CD14-positive monocyte (primary cell): ENCODE results near the gene RFLNA. TPM values are rescaled to one million over a fixed set of nuclear protein-coding genes. Genes with fewer than 3 reads are reported as not detected.
A peak's percentile ranks its signal among the peaks of the same experiment; 100 is the strongest.

ENCODE experiments used
- DNase-seq, 3 donors: peaks; one replicate each; pipeline ENCODE4 v3.0.0-alpha.2; 2011 to 2022
- H2AFZ ChIP-seq: 2 replicates; pipeline ENCODE4 v1.6.0; 2012; ENCODE audit warnings: mild to moderate bottlenecking, low read depth, low read length, inconsistent platforms; ENCODE audit not compliant: insufficient read depth, poor library complexity, severe bottlenecking
- H3K27ac ChIP-seq, 2 donors: 1 replicate in 1 of 2; 2 replicates in 1 of 2; pipeline ENCODE4 v1.5.1; 2012 to 2013; ENCODE audit warnings: low read length in 2 of 2, control low read depth in 1 of 2, inconsistent platforms in 1 of 2, low read depth in 1 of 2, mild to moderate bottlenecking in 1 of 2
- H3K27me3 ChIP-seq, 2 donors: one replicate each; pipeline versions ENCODE4 v1.6.0 to v1.6.1; 2011 to 2013; ENCODE audit warnings: low read length in 2 of 2; ENCODE audit not compliant: control insufficient read depth in 2 of 2, insufficient read depth in 2 of 2
- H3K36me3 ChIP-seq, 2 donors: replicated peaks in 1 of 2; 1 replicate in 1 of 2; 2 replicates in 1 of 2; pipeline versions ENCODE4 v1.5.1 to v1.6.1; 2012 to 2013; ENCODE audit warnings: low read length in 2 of 2, control low read depth in 1 of 2, inconsistent platforms in 1 of 2, mild to moderate bottlenecking in 1 of 2; ENCODE audit not compliant: insufficient read depth in 2 of 2, control insufficient read depth in 1 of 2
- H3K4me1 ChIP-seq, 2 donors: 1 replicate in 1 of 2; 2 replicates in 1 of 2; pipeline versions ENCODE4 v1.5.1 to v1.6.1; 2012 to 2013; ENCODE audit warnings: low read length in 2 of 2, control low read depth in 1 of 2, inconsistent platforms in 1 of 2, mild to moderate bottlenecking in 1 of 2, moderate library complexity in 1 of 2; ENCODE audit not compliant: insufficient read depth in 2 of 2, control insufficient read depth in 1 of 2
- H3K4me2 ChIP-seq: replicated peaks from 2 replicates; pipeline ENCODE3; 2012; ENCODE audit warnings: low read length, moderate library complexity, mild to moderate bottlenecking; ENCODE audit not compliant: poor library complexity, severe bottlenecking; ENCODE audit errors: extremely low read depth
- H3K4me3 ChIP-seq, 3 experiments: fragments of 200-600 bp in 1 of 3; sonication (generic) in 1 of 3; replicated peaks in 1 of 3; 1 replicate in 2 of 3; 2 replicates in 1 of 3; pipeline ENCODE4 v1.5.1; 2011 to 2013; ENCODE audit warnings: low read length in 3 of 3, mild to moderate bottlenecking in 3 of 3, control low read depth in 2 of 3, low read depth in 2 of 3, inconsistent platforms in 1 of 3, moderate library complexity in 1 of 3
- H3K79me2 ChIP-seq: 2 replicates; pipeline ENCODE4 v1.6.0; 2012; ENCODE audit warnings: mild to moderate bottlenecking, control low read depth, inconsistent platforms, low read length, moderate library complexity; ENCODE audit not compliant: insufficient read depth
- H3K9ac ChIP-seq: 2 replicates; pipeline ENCODE4 v1.6.0; 2017; ENCODE audit warnings: low read length, mild to moderate bottlenecking; ENCODE audit not compliant: insufficient read depth, poor library complexity, severe bottlenecking
- H3K9me3 ChIP-seq, 2 donors: replicated peaks in 1 of 2; 1 replicate in 1 of 2; 2 replicates in 1 of 2; pipeline versions ENCODE4 v1.5.1 to v1.6.1; 2012 to 2013; ENCODE audit warnings: low read length in 2 of 2, control low read depth in 1 of 2; ENCODE audit not compliant: control insufficient read depth in 1 of 2, insufficient read depth in 1 of 2
- H4K20me1 ChIP-seq: 2 replicates; pipeline ENCODE4 v1.6.0; 2012; ENCODE audit warnings: mild to moderate bottlenecking, low read length, control low read depth, moderate library complexity; ENCODE audit not compliant: insufficient read depth
- H3K27ac Mint-ChIP-seq, 7 donors: one replicate each; pipeline ENCODE4 v1.8.0; 2020; ENCODE audit warnings: mild to moderate bottlenecking in 7 of 7, mixed read lengths in 7 of 7, moderate library complexity in 6 of 7, inconsistent platforms in 2 of 7
- H3K27me3 Mint-ChIP-seq, 3 donors: one replicate each; pipeline ENCODE4 v1.8.0; 2021 to 2022; ENCODE audit warnings: low read depth in 3 of 3, mild to moderate bottlenecking in 3 of 3, mixed read lengths in 3 of 3, moderate library complexity in 3 of 3, inconsistent platforms in 1 of 3
- H3K36me3 Mint-ChIP-seq, 2 donors: one replicate each; pipeline ENCODE4 v1.8.0; 2020; ENCODE audit warnings: mixed read lengths in 2 of 2, inconsistent platforms in 1 of 2, mild to moderate bottlenecking in 1 of 2
- H3K4me1 Mint-ChIP-seq: one replicate; pipeline ENCODE4 v1.8.0; 2020; ENCODE audit warnings: mild to moderate bottlenecking, mixed read lengths
- H3K4me3 Mint-ChIP-seq, 2 donors: one replicate each; pipeline ENCODE4 v1.8.0; 2020; ENCODE audit warnings: mild to moderate bottlenecking in 2 of 2, mixed read lengths in 2 of 2, moderate library complexity in 1 of 2
- H3K9me3 Mint-ChIP-seq, 7 donors: one replicate each; pipeline ENCODE4 v1.8.0; 2020 to 2022; ENCODE audit warnings: mixed read lengths in 7 of 7, mild to moderate bottlenecking in 6 of 7, moderate library complexity in 6 of 7, inconsistent platforms in 2 of 7
- CTCF ChIP-seq: fragments of 200-600 bp; IDR thresholded peaks from one replicate; pipeline ENCODE4 v1.8.0; 2022; ENCODE audit warnings: antibody characterized with exemption, mild to moderate bottlenecking
- WGBS: methylation state at CpG from one replicate; pipeline ENCODE4 v1.1.5; 2013; ENCODE audit warnings: missing lambda C conversion rate; ENCODE audit not compliant: insufficient coverage; 5-methylcytosine and 5-hydroxymethylcytosine counted together
- intact Hi-C, 2 donors: fragments of 100-400 bp; cut with micrococcal nuclease; formaldehyde crosslinking; loops; one replicate each; pipeline versions ENCODE4 v1.15.0 to v1.15.1; 2023
- polyA plus RNA-seq, 3 donors: library from polyadenylated mRNA; depleted of rRNA in 1 of 3; unstranded in 2 of 3; stranded (reverse) in 1 of 3; fragments of 300-500 nt in 2 of 3; fragments of >200 nt in 1 of 3; fragmentation: Illumina TruSeq in 2 of 3; gene quantifications; 1 replicate in 2 of 3; 2 replicates in 1 of 3; pipeline ENCODE4 v1.2.3, GENCODE V29; 2012 to 2021

RFLNA gene
- polyA plus RNA-seq, 3 donors = not detected

DNA sequence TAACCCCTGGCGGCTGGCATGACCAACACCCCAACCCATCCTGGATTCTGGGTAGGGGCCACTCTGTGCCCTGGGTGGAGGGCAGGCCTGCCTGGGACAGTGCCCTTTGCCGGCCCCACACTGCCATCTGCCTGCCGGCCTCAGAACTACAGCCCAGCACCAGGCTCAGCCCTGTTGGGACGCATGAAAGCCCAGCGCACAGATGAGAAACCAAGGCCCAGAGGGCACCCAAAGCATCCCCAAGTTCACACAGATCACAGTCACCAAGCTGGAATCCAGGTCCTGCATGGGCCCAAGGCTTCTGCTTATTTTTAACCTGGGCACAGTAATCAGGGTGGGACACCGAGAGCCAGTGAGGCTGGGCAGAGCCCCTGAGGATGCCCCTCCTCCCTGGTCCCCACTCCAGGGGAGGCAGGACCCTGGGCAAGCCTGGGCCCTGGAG is 26.2 kb downstream of the RFLNA start:
- peak; percentile 98 for TF ChIP-seq CTCF
- DNase-seq = peak; percentile 48 to 69 (median 60)
- H3K4me1 Mint-ChIP-seq = peaks cover 2% of the 10 kb centered on the region
- Histone ChIP-seq H3K4me3 (no peak overlapping the region), H3K4me1 (no peaks in the 10 kb centered on the region), H3K36me3 (peaks cover 23 to 27% of the 10 kb centered on the region in 2 donors), H3K27me3 (no peaks in the 10 kb centered on the region), H3K27ac (no peak overlapping the region), H3K9ac (no peak overlapping the region), H4K20me1 (peaks cover 21% of the 10 kb centered on the region), H2AFZ (no peak overlapping the region), H3K79me2 (no peaks in the 10 kb centered on the region), H3K4me2 (no peak overlapping the region), H3K9me3 (peaks cover 26 to 27% of the 10 kb centered on the region in 2 donors)
- no peak overlapping the region for H3K4me3 Mint-ChIP-seq
- H3K36me3 Mint-ChIP-seq = peaks cover 21 to 26% of the 10 kb centered on the region in 2 donors
- peaks cover 21 to 30% (median 22%) of the 10 kb centered on the region in 7 donors for H3K9me3 Mint-ChIP-seq
- WGBS = 35% methylated on average over 4 of the region's 6 CpGs
- H3K27me3 Mint-ChIP-seq = peaks cover 2 to 11% (median 6%) of the 10 kb centered on the region in 3 donors
- intact Hi-C loops = loop anchor here (1.0 to 5.0 kb wide), 4 partner anchors 159 to 285 kb away; no protein-coding TSS in a partner anchor
- H3K27ac Mint-ChIP-seq = peak overlapping the region in 1 of 7 donors; percentile 25

DNA sequence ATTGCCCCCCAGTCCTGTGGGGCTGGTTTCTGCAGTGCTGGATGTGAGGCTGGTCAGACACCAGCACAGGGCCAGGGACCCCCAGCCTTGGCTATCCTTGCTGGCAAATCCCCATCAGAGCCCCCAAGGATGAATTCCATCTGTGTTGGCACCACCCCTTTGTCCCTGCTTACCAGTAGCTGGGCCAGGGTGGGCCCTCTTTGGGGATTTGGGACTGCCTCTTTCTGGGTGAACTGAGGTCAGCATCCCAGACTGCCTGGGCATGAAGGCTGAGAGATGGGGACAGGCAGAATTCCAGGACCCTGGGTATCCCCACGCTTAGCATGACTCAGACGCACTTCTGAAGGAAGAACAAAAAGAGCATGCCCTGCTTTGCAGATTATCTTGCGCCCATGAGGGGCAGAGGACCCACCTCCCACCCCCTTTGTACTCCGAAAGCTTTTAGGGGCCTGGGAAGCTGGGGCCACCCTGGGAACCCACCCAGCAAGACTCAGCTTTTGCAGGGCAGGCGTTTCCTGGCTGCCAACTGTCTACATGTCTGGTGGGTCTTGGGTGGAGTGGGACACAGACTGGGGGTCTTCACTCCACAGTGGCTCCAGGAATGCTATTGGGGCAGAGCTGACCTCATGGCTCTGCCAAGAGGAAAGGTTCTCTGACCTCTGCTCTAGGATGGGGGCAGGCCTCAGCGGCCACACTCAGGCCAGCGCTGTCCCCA is 26.8 kb downstream of the RFLNA start:
- no peaks in the 10 kb centered on the region for H3K4me1 ChIP-seq
- no peak overlapping the region for H2AFZ ChIP-seq
- no peaks in the 10 kb centered on the region for H3K27me3 ChIP-seq
- peaks cover 30 to 33% of the 10 kb centered on the region in 2 donors for H3K36me3 ChIP-seq
- H3K27ac Mint-ChIP-seq = peak overlapping the region in 3 of 7 donors; percentile 11 to 74 (median 54)
- no peak for TF ChIP-seq CTCF
- 96% methylated on average over 5 of the region's 7 CpGs for WGBS
- H3K79me2 ChIP-seq = no peaks in the 10 kb centered on the region
- DNase-seq = no peak
- H3K9me3 Mint-ChIP-seq = peaks cover 22 to 35% (median 23%) of the 10 kb centered on the region in 7 donors
- H3K4me3 Mint-ChIP-seq = no peak overlapping the region
- no peak overlapping the region for H3K9ac ChIP-seq
- no peak overlapping the region for H3K27ac ChIP-seq
- peaks cover 28 to 31% of the 10 kb centered on the region in 2 donors for H3K9me3 ChIP-seq
- intact Hi-C loops = loop anchor here (1.0 to 5.0 kb wide), 4 partner anchors 159 to 285 kb away; no protein-coding TSS in a partner anchor
- H3K36me3 Mint-ChIP-seq = peaks cover 24 to 32% of the 10 kb centered on the region in 2 donors
- H3K4me2 ChIP-seq = no peak overlapping the region
- peaks cover 2 to 11% (median 6%) of the 10 kb centered on the region in 3 donors for H3K27me3 Mint-ChIP-seq
- H4K20me1 ChIP-seq = peaks cover 27% of the 10 kb centered on the region
- H3K4me3 ChIP-seq = no peak overlapping the region
- H3K4me1 Mint-ChIP-seq = peaks cover 2% of the 10 kb centered on the region
